Gastrocnemius medialis (tissue), 4 donors: ENCODE measurements around the gene MKI67.

Experiments used
- POLR2A ChIP-seq, 2 donors: fragments of 450-650 bp; IDR thresholded peaks; one replicate each; pipeline ENCODE4 v1.6.1; 2017; ENCODE audit warnings: antibody characterized with exemption in 2 of 2, mild to moderate bottlenecking in 2 of 2, moderate library complexity in 2 of 2
- TF ChIP-seq, protein P1 (sequence below), 5 experiments: fragments of 450-650 bp in 3 of 5; fragments of 200-600 bp in 2 of 5; sonication (generic) in 2 of 5; IDR thresholded peaks in 4 of 5; conservative IDR thresholded peaks in 1 of 5; 1 replicate in 4 of 5; 2 replicates in 1 of 5; pipeline ENCODE4 v1.5.1; 2016 to 2019; ENCODE audit warnings: antibody characterized with exemption in 5 of 5, mild to moderate bottlenecking in 3 of 5, moderate library complexity in 3 of 5

- TF ChIP-seq, protein P1, sequence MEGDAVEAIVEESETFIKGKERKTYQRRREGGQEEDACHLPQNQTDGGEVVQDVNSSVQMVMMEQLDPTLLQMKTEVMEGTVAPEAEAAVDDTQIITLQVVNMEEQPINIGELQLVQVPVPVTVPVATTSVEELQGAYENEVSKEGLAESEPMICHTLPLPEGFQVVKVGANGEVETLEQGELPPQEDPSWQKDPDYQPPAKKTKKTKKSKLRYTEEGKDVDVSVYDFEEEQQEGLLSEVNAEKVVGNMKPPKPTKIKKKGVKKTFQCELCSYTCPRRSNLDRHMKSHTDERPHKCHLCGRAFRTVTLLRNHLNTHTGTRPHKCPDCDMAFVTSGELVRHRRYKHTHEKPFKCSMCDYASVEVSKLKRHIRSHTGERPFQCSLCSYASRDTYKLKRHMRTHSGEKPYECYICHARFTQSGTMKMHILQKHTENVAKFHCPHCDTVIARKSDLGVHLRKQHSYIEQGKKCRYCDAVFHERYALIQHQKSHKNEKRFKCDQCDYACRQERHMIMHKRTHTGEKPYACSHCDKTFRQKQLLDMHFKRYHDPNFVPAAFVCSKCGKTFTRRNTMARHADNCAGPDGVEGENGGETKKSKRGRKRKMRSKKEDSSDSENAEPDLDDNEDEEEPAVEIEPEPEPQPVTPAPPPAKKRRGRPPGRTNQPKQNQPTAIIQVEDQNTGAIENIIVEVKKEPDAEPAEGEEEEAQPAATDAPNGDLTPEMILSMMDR (IDR thresholded peaks at IDR 0.05 in 4 of 5, conservative IDR thresholded peaks at IDR 0.05 in 1 of 5): no peak
- TF ChIP-seq POLR2A (IDR thresholded peaks at IDR 0.05): no peak
Observed at GRCh38 chr10:128101901-128102300, 24.3 kb downstream of the MKI67 start.
